GM21367 (cell line): Measurements from ENCODE around the gene ACVRL1.

Source experiments
- ATAC-seq: cut with Tn5 transposase; IDR thresholded peaks from one replicate; pipeline ENCODE4 v1.9.1; 2021; ENCODE audit not compliant: unreplicated experiment

ACVRL1 gene

GRCh38 chr12:51959921-51960320 is 52.6 kb downstream of the ACVRL1 start:
- no peak for ATAC-seq

- no peak for ATAC-seq
These were observed 53.2 kb downstream of the ACVRL1 start for GRCh38 chr12:51960488-51960887.

- ATAC-seq: no peak
These were observed 53.6 kb downstream of the ACVRL1 start for GRCh38 chr12:51960890-51961289.

GRCh38 chr12:51961834-51962233 is 54.5 kb downstream of the ACVRL1 start:
- ATAC-seq: no peak

GRCh38 chr12:51962737-51963136 is 55.4 kb downstream of the ACVRL1 start:
- ATAC-seq: no peak

- ATAC-seq: no peak
These were observed 56.2 kb downstream of the ACVRL1 start for GRCh38 chr12:51963477-51963876.

GRCh38 chr12:51969643-51970042 is 62.3 kb downstream of the ACVRL1 start:
- ATAC-seq: no peak

GRCh38 chr12:51970904-51971646 is 63.8 kb downstream of the ACVRL1 start:
- ATAC-seq: peak; percentile 83

GRCh38 chr12:51971679-51972421 is 64.5 kb downstream of the ACVRL1 start:
- no peak for ATAC-seq

GRCh38 chr12:51972422-51972812 is 65.1 kb downstream of the ACVRL1 start:
- no peak for ATAC-seq

GRCh38 chr12:51972849-51973273 is 65.6 kb downstream of the ACVRL1 start:
- no peak for ATAC-seq
